Heart left ventricle (tissue), 13 donors: Measurements from ENCODE around the gene ALDH1L1.

Experiments used
- CTCF ChIP-seq, 12 donors: fragments of 200-600 bp; sonication (generic) in 4 of 12; IDR thresholded peaks; one replicate each; pipeline versions ENCODE4 v1.5.0 to v1.8.0; 2018 to 2022; ENCODE audit warnings: antibody characterized with exemption in 12 of 12, mild to moderate bottlenecking in 5 of 12
- POLR2A ChIP-seq, 2 donors: fragments of 450-650 bp; IDR thresholded peaks; one replicate each; pipeline ENCODE4 v1.6.1; 2017; ENCODE audit warnings: antibody characterized with exemption in 2 of 2, mild to moderate bottlenecking in 2 of 2, moderate library complexity in 2 of 2
- donor health status: ischemic (EF 13 %, LVEDD 7.1; RV severe dilation, severe dysfunction).
- donor health status: DM: no; HTN: yes; CAD: no.
- donor health status: DM: no; HTN: no; CAD: no.
- donor health status: ischemic (EF 25% LVEDD 6.9; RV normal size, moderate dysfunction).
- donor health status: ischemic (EF 25% LVEDD 5.7; RV mildly dilated, moderate dysfunction).
- donor health status: ischemic (EF 35%, LVEDD 5.7; RV mildly dilated, moderate dysfunction).
- donor health status: nonischemic (EF 11% LVEDD 7.7; RV severe dilation, severe dysfunction).
- donor health status: DM: yes; HTN: yes; CAD: no.
- donor health status: PGD.
- donor health status: ischemic (EF 29% LVEDD 5.4; RV normal size, mild dysfunction).
- donor health status: nonischemic (EF 23%, LVEDD 6.1; RV moderate dilation, normal function).

- TF ChIP-seq CTCF (IDR thresholded peaks at IDR 0.05) (no peak), POLR2A (IDR thresholded peaks at IDR 0.05) (no peak)
Observed at GRCh38 chr3:126100269-126100633, 80.1 kb downstream of the ALDH1L1 start.
